GM18858 (cell line): ENCODE results near the gene NFKBIE.

Experiments used
- ATAC-seq: cut with Tn5 transposase; IDR thresholded peaks from one replicate; pipeline ENCODE4 v1.9.1; 2021; ENCODE audit not compliant: unreplicated experiment

Gene NFKBIE

GRCh38 chr6:44258325-44258863 lies 7.0 kb downstream of the NFKBIE start:
- no peak for ATAC-seq

DNA sequence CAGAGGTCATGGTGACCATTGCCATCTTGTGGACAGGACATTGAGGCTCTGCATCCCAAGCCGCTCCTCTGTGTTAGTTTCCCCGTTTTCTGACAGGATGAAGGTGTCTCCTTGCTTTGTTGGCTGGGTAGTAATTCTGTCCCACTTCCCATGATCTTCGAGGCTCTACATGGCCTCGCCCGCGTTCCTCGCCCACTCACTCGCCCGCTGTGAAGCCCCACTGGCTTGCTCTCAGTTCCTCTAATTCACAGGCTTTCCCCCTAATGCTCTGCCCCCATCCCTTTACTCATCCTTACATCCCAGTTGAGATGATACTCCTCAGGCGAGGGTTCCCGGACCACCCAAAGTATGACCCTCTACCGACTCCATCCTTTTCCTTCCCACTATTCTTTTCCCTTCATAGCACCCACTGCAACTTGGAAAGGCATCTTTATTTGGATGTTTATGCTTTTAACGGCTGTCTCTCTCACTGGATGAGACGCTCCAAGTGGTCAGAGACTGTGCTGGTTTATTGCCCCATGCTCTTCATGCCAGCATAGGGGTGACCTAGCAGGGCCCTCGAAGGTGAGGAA lies 7.5 kb downstream of the NFKBIE start:
- ATAC-seq: no peak

DNA sequence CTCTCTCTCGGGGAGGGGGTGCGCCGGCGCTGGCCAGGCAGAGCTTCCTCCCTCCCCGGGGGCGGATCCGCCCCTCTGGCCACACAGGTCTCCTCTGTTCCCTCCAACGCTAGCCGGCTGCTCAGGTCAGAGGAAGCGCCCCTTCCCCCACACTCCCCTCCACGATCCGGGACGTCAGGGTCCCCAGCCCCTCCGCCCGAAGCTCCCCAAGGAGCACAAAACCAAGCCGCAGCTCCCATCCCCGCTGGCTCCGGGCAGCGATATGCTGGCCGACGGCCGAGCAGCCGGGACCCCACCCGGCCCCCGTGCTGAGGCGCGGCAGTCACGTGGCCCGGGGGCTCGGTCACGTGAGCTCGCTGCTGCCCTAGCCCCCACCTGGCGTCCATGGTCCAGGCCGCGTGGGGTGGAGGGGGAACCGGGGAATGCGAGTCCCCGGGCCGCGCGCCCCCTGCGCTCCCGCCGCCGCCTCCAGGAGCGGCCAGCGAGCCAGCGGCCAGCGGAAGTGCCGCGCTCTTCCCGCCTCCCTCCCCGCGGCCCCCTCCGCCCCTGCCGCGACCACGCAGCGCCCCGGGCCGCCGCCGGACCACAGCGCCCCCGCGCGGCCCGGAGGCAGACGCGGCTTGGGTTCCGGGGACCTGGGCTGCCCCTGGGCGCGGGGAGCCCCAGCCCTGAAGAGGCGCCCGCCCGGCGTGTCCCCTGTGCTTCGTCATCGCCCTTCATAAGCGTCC lies 8.2 kb downstream of the NFKBIE start, which contains the start of gene SLC35B2:
Gene SLC35B2, minus strand, starts transcription at position 504 of the 728 bp plus-strand sequence. Its CDS starts 118 bp downstream, at position 386.
- peak; percentile 27 for ATAC-seq

GRCh38 chr6:44256775-44257024 lies 8.7 kb downstream of the NFKBIE start:
- no peak for ATAC-seq

GRCh38 chr6:44255871-44256774 lies 9.2 kb downstream of the NFKBIE start:
- ATAC-seq: no peak

DNA sequence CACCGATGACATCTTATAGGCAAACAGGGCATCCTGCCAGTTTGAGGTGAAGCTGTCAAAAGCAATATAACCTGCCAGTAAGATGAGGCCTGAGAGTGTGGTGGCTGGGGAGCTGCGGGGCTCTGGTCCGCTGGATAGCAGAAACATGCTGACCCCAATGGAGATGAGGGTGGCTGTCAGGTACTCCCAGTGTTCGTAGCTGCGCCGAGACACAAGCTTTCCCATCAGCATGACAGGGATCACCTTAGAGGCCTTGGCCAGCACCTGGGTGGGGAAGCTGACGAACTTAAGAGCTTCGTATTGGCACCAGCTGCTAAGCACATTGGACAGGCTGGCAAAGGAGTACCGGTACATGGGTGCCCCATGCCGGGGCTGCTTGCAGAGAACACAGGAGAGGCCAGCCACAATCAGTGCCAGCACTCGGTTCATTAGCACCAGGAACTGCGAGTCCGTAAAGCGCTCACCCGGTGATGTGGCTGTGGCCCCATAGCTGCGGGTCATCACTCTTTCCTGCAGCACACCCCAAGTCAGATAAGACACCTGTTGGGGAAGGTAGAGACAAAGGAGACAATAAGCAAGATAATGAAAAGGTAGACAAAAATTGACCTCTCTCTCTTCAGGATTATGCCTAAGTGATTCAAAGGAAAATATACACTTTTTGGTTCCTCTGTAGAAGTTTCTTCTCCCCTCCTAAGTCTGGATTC lies 10.1 kb downstream of the NFKBIE start:
- no peak for ATAC-seq

- no peak for ATAC-seq
These were observed 10.9 kb downstream of the NFKBIE start for GRCh38 chr6:44254191-44255104.

GRCh38 chr6:44253307-44254101 lies 11.8 kb downstream of the NFKBIE start:
- ATAC-seq: no peak

DNA sequence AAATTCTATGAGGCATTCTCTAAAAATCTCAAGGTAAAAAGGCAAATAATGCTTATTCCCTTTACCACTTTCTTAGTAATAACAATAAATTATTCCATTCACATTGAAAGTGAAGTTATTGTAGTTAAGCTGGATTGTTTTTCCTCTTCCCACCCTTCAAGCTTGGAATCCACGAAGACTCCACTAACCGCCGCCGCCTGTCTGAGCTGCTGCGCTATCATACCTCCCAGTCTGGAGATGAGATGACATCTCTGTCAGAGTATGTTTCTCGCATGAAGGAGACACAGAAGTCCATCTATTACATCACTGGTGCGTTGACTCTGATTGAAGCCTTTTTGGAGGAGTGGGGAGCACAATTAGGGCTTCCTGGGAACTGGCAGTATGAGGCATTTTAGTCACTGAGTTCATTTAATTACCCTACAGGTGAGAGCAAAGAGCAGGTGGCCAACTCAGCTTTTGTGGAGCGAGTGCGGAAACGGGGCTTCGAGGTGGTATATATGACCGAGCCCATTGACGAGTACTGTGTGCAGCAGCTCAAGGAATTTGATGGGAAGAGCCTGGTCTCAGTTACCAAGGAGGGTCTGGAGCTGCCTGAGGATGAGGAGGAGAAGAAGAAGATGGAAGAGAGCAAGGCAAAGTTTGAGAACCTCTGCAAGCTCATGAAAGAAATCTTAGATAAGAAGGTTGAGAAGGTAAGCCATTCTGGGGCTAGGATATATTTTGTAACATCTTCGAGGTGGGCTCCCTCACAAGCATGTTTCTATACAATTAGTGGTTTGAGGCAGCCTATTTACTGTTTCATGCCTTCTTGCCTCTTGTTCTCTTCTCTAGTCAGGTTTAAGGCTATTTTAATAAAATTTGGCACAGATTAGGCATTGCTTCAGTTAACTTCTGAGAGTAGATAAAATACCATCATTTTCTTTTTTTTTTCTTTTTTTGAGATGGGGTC lies 13.5 kb downstream of the NFKBIE start:
- ATAC-seq: no peak

GRCh38 chr6:44250718-44251123 lies 14.6 kb downstream of the NFKBIE start:
- no peak for ATAC-seq

- no peak for ATAC-seq
These were observed 15.2 kb downstream of the NFKBIE start for GRCh38 chr6:44250067-44250717.

DNA sequence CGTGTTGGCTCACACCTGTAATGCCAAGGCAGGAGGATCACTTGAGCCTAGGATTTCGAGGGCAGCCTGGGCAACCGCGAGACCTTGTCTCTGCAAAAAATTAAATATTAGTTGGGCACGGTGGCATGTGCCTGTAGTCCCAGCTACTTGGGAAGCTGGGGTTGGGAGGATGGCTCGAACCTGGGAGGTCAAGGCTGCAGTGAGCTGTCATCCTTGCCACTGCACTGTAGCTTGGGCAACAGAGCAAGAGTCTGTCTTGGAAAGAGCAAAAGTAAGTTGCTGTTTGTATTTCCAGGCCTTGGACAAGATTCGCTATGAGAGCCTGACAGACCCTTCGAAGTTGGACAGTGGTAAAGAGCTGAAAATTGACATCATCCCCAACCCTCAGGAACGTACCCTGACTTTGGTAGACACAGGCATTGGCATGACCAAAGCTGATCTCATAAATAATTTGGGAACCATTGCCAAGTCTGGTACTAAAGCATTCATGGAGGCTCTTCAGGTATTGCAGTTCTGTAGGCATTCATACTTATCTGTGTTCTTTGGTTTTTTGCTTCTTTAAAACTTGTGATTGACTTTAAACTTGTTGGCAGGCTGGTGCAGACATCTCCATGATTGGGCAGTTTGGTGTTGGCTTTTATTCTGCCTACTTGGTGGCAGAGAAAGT lies 16.1 kb downstream of the NFKBIE start:
- ATAC-seq: no peak

- ATAC-seq: no peak
These were observed 16.8 kb downstream of the NFKBIE start for GRCh38 chr6:44248579-44248978.

- peak; percentile 7 for ATAC-seq
These were observed 17.7 kb downstream of the NFKBIE start for GRCh38 chr6:44247338-44248302.

- ATAC-seq: peak; percentile 33
These were observed 18.6 kb downstream of the NFKBIE start, which contains the start of gene HSP90AB1 for GRCh38 chr6:44246663-44247337. Gene HSP90AB1 (plus strand): TSS chr6:44247101. CDS start chr6:44248630, 1,529 bp downstream.
